Stomach (tissue), 9 donors: Measurements from ENCODE around the gene C12orf43. TPM values are rescaled to one million over a fixed set of nuclear protein-coding genes. Genes with fewer than 3 reads are reported as not detected.
A peak's percentile ranks its signal among the peaks of the same experiment; 100 is the strongest.

Source experiments
- DNase-seq, 2 donors: peaks; one replicate each; pipeline versions ENCODE4 v3.0.0 to v3.0.0-alpha.2; 2013 to 2019
- H3K27ac ChIP-seq, 5 donors: fragments of 200-600 bp in 4 of 5; sonication (generic) in 4 of 5; one replicate each; pipeline ENCODE4 v1.5.1; 2013 to 2019; ENCODE audit warnings: mild to moderate bottlenecking in 1 of 5, moderate library complexity in 1 of 5
- H3K27me3 ChIP-seq, 3 donors: fragments of 200-600 bp; sonication (generic); one replicate each; pipeline ENCODE4 v1.5.1; 2017 to 2019; ENCODE audit warnings: mixed run types in 1 of 3
- H3K36me3 ChIP-seq, 4 donors: fragments of 200-600 bp; sonication (generic); 1 replicate in 3 of 4; 2 replicates in 1 of 4; pipeline ENCODE4 v1.5.1; 2016 to 2019
- H3K4me1 ChIP-seq, 4 donors: fragments of 200-600 bp; sonication (generic); one replicate each; pipeline ENCODE4 v1.5.1; 2016 to 2019
- H3K4me3 ChIP-seq, 4 donors: fragments of 200-600 bp; sonication (generic) in 3 of 4; one replicate each; pipeline ENCODE4 v1.5.1; 2016 to 2019; ENCODE audit warnings: mild to moderate bottlenecking in 1 of 4
- H3K9me3 ChIP-seq, 4 donors: fragments of 200-600 bp; sonication (generic); one replicate each; pipeline ENCODE4 v1.5.1; 2016 to 2019
- EP300 ChIP-seq: sonication (generic); formaldehyde crosslinking; IDR thresholded peaks from one replicate; pipeline ENCODE4 v1.6.1; 2017; ENCODE audit warnings: antibody characterized with exemption
- POLR2A ChIP-seq, 4 donors: fragments of 450-650 bp; IDR thresholded peaks; one replicate each; pipeline ENCODE4 v1.6.1; 2016; ENCODE audit warnings: antibody characterized with exemption in 4 of 4, control low read depth in 2 of 4, mild to moderate bottlenecking in 1 of 4, moderate library complexity in 1 of 4
- POLR2AphosphoS5 ChIP-seq, 3 donors: sonication (generic); formaldehyde crosslinking; IDR thresholded peaks; one replicate each; pipeline ENCODE4 v1.6.1; 2016; ENCODE audit warnings: antibody characterized with exemption in 3 of 3
- WGBS, 5 donors: extraction: QIAGEN DNeasy Blood & Tissue Kit in 3 of 5; methylation state at CpG; one replicate each; pipeline versions ENCODE4 v1.1.5 to v1.1.7; 2013 to 2018; 5-methylcytosine and 5-hydroxymethylcytosine counted together
- intact Hi-C: fragments of 100-400 bp; cut with DNase I; formaldehyde crosslinking; loops from one replicate; pipeline ENCODE4 v1.15.1; 2023; ENCODE audit warnings: low total_unique reads
- polyA plus RNA-seq, 3 donors: library from polyadenylated mRNA; stranded (reverse); fragments of 200-250 nt; gene quantifications; one replicate each; pipeline ENCODE4 v1.2.3, GENCODE V29; 2013
- total RNA-seq, 5 donors: library from RNA; depleted of rRNA; stranded (reverse); fragments of >200 nt; gene quantifications; one replicate each; pipeline versions ENCODE4 v1.1.0 to v1.2.3, GENCODE V29; 2014 to 2016
- TF ChIP-seq, protein P1 (sequence below), 7 experiments: fragments of 450-650 bp in 4 of 7; fragments of 200-600 bp in 3 of 7; sonication (generic) in 3 of 7; IDR thresholded peaks; one replicate each; pipeline ENCODE4 v1.5.1; 2016 to 2019; ENCODE audit warnings: antibody characterized with exemption in 7 of 7, control low read depth in 2 of 7, mild to moderate bottlenecking in 1 of 7
- donor health status: healthy with polysubstance abuse.
- donor health status: Bipolar disorder and iron deficiency.
- donor health status: healthy.

C12orf43 gene
- total and polyA plus RNA-seq, 8 donors, result 5.5 to 42.4 (median 12.9) TPM

DNA sequence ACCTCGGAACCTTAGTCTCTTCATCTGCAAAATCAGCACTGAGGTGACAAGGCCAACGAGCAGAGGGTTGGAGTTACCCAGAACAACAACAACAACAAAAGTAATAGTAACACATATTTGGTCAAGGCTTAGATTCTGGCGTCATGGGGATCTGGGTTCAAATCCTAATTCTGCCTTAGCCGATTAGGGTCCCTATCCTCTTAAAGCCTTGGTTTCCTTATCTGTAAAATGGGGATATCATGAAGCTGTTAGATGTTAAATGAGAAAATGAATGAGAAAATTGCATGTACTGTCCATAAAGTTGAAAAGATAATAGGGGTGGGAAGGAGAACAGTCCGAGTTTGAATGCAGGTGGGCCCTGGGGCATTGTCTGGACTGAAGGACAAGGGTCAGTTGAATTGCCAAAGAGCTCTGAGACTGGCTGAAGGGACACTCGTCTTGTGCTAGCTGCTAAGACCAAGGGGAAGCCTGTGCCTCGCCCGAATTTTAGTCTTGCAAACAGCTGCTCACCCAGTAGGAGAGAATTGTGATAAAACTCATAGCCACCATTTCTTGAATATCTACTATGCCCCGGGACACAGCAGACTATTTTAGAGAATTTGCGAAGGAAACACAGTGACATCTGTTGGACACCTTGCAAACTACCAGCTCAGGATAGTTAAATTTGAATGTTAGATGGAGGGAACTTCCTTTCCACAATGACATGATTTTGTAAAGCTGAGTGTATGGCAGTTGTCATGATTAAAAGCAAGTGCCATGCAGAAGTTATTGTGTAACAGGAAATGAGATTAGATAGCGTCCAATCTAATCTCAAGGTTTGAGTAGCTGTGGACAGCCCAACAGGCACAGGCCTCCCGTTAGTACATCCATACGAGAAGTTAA lies 44.7 kb downstream of the C12orf43 start:
- Histone ChIP-seq H3K4me3 (peak overlapping the region in 1 of 4 donors; percentile 6), H3K27ac (peak overlapping the region in 1 of 5 donors; percentile 26), H3K27me3 (no peaks in the 10 kb centered on the region), H3K9me3 (no peaks in the 10 kb centered on the region), H3K4me1 (peaks cover 26 to 39% (median 34%) of the 10 kb centered on the region in 4 donors), H3K36me3 (peaks cover 14 to 56% (median 29%) of the 10 kb centered on the region in 4 donors)
- TF ChIP-seq EP300 (no peak), POLR2AphosphoS5 (IDR thresholded peaks at IDR 0.05) (peak in 2 of 3 donors; percentile 67 to 86)
- TF ChIP-seq, protein P1, sequence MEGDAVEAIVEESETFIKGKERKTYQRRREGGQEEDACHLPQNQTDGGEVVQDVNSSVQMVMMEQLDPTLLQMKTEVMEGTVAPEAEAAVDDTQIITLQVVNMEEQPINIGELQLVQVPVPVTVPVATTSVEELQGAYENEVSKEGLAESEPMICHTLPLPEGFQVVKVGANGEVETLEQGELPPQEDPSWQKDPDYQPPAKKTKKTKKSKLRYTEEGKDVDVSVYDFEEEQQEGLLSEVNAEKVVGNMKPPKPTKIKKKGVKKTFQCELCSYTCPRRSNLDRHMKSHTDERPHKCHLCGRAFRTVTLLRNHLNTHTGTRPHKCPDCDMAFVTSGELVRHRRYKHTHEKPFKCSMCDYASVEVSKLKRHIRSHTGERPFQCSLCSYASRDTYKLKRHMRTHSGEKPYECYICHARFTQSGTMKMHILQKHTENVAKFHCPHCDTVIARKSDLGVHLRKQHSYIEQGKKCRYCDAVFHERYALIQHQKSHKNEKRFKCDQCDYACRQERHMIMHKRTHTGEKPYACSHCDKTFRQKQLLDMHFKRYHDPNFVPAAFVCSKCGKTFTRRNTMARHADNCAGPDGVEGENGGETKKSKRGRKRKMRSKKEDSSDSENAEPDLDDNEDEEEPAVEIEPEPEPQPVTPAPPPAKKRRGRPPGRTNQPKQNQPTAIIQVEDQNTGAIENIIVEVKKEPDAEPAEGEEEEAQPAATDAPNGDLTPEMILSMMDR (IDR thresholded peaks at IDR 0.05), result peak in 4 of 7 experiments; percentile 43 to 55 (median 52)
- WGBS, 5 donors, result 28 to 34% (median 29%) methylated on average over 13 of the region's 13 CpGs
- peak in 1 of 2 donors; percentile 83 for DNase-seq
- intact Hi-C loops, result no loop called here

- Histone ChIP-seq H3K36me3 (peaks cover 14 to 56% (median 29%) of the 10 kb centered on the region in 4 donors), H3K27me3 (no peaks in the 10 kb centered on the region), H3K4me3 (no peak overlapping the region), H3K9me3 (no peaks in the 10 kb centered on the region), H3K4me1 (peaks cover 26 to 33% (median 33%) of the 10 kb centered on the region in 4 donors), H3K27ac (no peak overlapping the region)
- no peak for DNase-seq
- intact Hi-C loops, result no loop called here
- TF ChIP-seq, protein P1 (IDR thresholded peaks at IDR 0.05), result no peak
- 67 to 78% (median 72%) methylated on average over 3 of the region's 3 CpGs for WGBS, 5 donors
These were observed 46.0 kb downstream of the C12orf43 start for GRCh38 chr12:120970310-120970709.

- DNase-seq, result peak in 1 of 2 donors; percentile 68
- Histone ChIP-seq H3K4me1 (no peaks in the 10 kb centered on the region), H3K9me3 (no peaks in the 10 kb centered on the region), H3K4me3 (no peak overlapping the region), H3K27me3 (no peaks in the 10 kb centered on the region), H3K27ac (peak overlapping the region in 1 of 5 donors; percentile 54), H3K36me3 (peaks cover 6 to 33% (median 19%) of the 10 kb centered on the region in 4 donors)
- intact Hi-C loops, result no loop called here
- TF ChIP-seq POLR2AphosphoS5 (IDR thresholded peaks at IDR 0.05), result no peak
- TF ChIP-seq EP300, result no peak
- no peak for TF ChIP-seq POLR2A (IDR thresholded peaks at IDR 0.05)
- TF ChIP-seq, protein P1 (IDR thresholded peaks at IDR 0.05), result no peak
- WGBS, 5 donors, result 37 to 61% (median 42%) methylated on average over 13 of the region's 13 CpGs
These were observed 50.7 kb downstream of the C12orf43 start for GRCh38 chr12:120965534-120966091.

GRCh38 chr12:120964298-120964697 lies 52.0 kb downstream of the C12orf43 start:
- Histone ChIP-seq H3K27ac (no peak overlapping the region), H3K4me1 (peaks cover 0 to 5% (median 0%) of the 10 kb centered on the region in 4 donors), H3K36me3 (peaks cover 6 to 19% (median 13%) of the 10 kb centered on the region in 4 donors), H3K9me3 (no peaks in the 10 kb centered on the region), H3K27me3 (no peaks in the 10 kb centered on the region), H3K4me3 (no peak overlapping the region)
- no peak for DNase-seq
- WGBS, 5 donors, result 67 to 83% (median 75%) methylated on average over 8 of the region's 8 CpGs
- intact Hi-C loops, result no loop called here
- TF ChIP-seq POLR2AphosphoS5 (IDR thresholded peaks at IDR 0.05) (no peak), EP300 (no peak), POLR2A (IDR thresholded peaks at IDR 0.05) (peak in 1 of 4 donors; percentile 6)
- TF ChIP-seq, protein P1 (IDR thresholded peaks at IDR 0.05), result no peak
